ENCODE results near the gene SERPINB6. TPM values are rescaled to one million over a fixed set of nuclear protein-coding genes. Genes with fewer than 3 reads are reported as not detected.

Gene SERPINB6
- total and polyA plus RNA-seq, 9 of the 15 experiments (the other 6 are each of a cell fraction or from before 2014, with no cell fraction given): 86.6 to 211 (median 143) TPM

GRCh38 chr6:2952557-2953095 lies 18.7 kb downstream of the SERPINB6 start (continued):
- peak; percentile 73; the same call in 1 of the 2 replicates for TF ChIP-seq SP1 (CRISPR knock-in tag; IDR thresholded peaks at IDR 0.05)
- no peak for TF ChIP-seq ETS1 (conservative IDR thresholded peaks at IDR 0.05; ENCODE audit: control insufficient read depth, low read depth, low read length)
- no peak for TF ChIP-seq KLF6 (CRISPR knock-in tag; IDR thresholded peaks at IDR 0.05; ENCODE audit: borderline replicate concordance)
- no peak for TF ChIP-seq NEUROD1 (IDR thresholded peaks at IDR 0.05; ENCODE audit: borderline replicate concordance, low read depth, low read length, partially characterized antibody)
- TF ChIP-seq JUND (IDR thresholded peaks at IDR 0.05; ENCODE audit: borderline replicate concordance, low read depth, low read length): 0 out of 2 replicates have a peak, but pooled peaks have one; percentile 47
- peak; percentile 63; the same call in 2 of the 3 replicates for TF ChIP-seq JUND (tag; IDR thresholded peaks at IDR 0.05; ENCODE audit: borderline replicate concordance, low read depth, low read length)
- TF ChIP-seq STAT5A (IDR thresholded peaks at IDR 0.05; ENCODE audit: borderline replicate concordance, low read length): no peak
- no peak for TF ChIP-seq PYGO2 (tag; IDR thresholded peaks at IDR 0.05)
- no peak for TF ChIP-seq ZC3H4 (CRISPR knock-in tag; IDR thresholded peaks at IDR 0.05; ENCODE audit: borderline replicate concordance)
- no peak for TF ChIP-seq ZNF324 (CRISPR knock-in tag; IDR thresholded peaks at IDR 0.05)
- TF ChIP-seq STAT5B (CRISPR knock-in tag; IDR thresholded peaks at IDR 0.05): no peak
- no peak for TF ChIP-seq EP300 (IDR thresholded peaks at IDR 0.05; ENCODE audit: low read length)
- TF ChIP-seq ETV6 (IDR thresholded peaks at IDR 0.05; ENCODE audit: borderline replicate concordance in 1 of 2, low read depth in 2 of 2, low read length in 1 of 2): no peak
- TF ChIP-seq ETV6 (CRISPR knock-in tag; IDR thresholded peaks at IDR 0.05; ENCODE audit: borderline replicate concordance): no peak
- no peak for TF ChIP-seq POLR2A (conservative IDR thresholded peaks at IDR 0.05)
- no peak for TF ChIP-seq ZNF444 (CRISPR knock-in tag; IDR thresholded peaks at IDR 0.05)
- TF ChIP-seq HNRNPLL (IDR thresholded peaks at IDR 0.05; ENCODE audit: low read depth, low read length, poor library complexity, severe bottlenecking): no peak
- TF ChIP-seq BDP1 (IDR thresholded peaks at IDR 0.05; ENCODE audit: insufficient read depth, insufficient read length): no peak
- peak; percentile 64; the same call in 1 of the 2 replicates for TF ChIP-seq ARID2 (IDR thresholded peaks at IDR 0.05)
- TF ChIP-seq SIN3B (IDR thresholded peaks at IDR 0.05; ENCODE audit: low read depth): no peak
- no peak for TF ChIP-seq MEF2A (IDR thresholded peaks at IDR 0.05; ENCODE audit: control insufficient read depth, low read depth, low read length)
- no peak for TF ChIP-seq BRF1 (IDR thresholded peaks at IDR 0.05; ENCODE audit: borderline replicate concordance, extremely low read depth, insufficient read length)
- no peak for TF ChIP-seq SETDB1 (IDR thresholded peaks at IDR 0.05; ENCODE audit: low read length)
- TF ChIP-seq ERF (CRISPR knock-in tag; IDR thresholded peaks at IDR 0.05): peak; percentile 32; the same call in 1 of the 2 replicates
- TF ChIP-seq E2F8 (IDR thresholded peaks at IDR 0.05; ENCODE audit: low read depth, partially characterized antibody): peak; percentile 39
- no peak for TF ChIP-seq C11orf30 (IDR thresholded peaks at IDR 0.05; ENCODE audit: low read depth)
- no peak; the same call in 1 of the 2 replicates for TF ChIP-seq GABPB1 (CRISPR knock-in tag; IDR thresholded peaks at IDR 0.05)
- no peak for TF ChIP-seq POU5F1 (IDR thresholded peaks at IDR 0.05; ENCODE audit: borderline replicate concordance, low read depth, low read length, partially characterized antibody)

Measured in K562 (cell line).